Activated CD4-positive, alpha-beta T cell treated with anti-CD3 and anti-CD28 coated beads for 24 hours (primary cell): ENCODE results near the gene IGSF5.

Experiments
- DNase-seq, 2 donors: peaks; one replicate each; pipeline ENCODE4 v3.0.0-alpha.2; 2020; ENCODE audit warnings: low read depth in 2 of 2

IGSF5 gene

DNA sequence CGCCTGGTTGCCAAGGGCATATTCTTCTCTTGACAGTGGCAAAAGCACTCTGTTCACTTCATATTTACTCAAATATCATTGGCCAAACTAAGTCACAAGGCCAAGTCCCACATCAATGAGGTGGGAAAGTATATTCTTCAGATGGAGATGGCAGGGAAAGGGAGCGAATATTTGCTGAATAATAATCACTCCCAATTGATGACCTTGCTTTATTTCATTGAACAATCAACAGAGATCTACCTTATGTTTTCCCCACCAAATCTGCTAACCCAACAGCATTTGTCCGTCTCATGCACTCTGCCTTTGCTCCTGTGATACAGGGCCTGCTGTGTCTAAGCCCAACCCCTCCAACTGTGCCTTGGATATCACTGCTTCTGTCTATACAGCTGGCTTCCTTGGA lies 77.1 kb downstream of the IGSF5 start:
- DNase-seq, result no peak

DNA sequence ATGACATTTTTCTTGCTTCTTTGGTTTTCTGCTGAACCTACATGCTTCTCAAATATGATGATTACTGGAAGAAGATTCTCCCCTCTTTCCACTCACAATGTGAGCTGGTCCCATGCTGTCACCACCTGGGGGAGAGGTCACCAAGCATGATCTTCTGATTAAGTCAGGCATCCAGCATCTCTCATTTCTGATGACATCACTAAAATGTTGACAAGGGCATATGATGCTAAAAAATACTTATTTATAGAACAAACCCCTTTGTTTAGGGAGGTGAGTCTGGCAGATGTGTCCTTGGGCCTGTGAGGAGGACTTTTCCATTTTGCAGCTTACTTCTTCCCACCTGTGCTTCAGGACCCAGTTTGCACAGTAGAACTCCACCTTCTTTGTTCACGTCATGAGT lies 80.3 kb downstream of the IGSF5 start:
- DNase-seq, result no peak

- DNase-seq, result no peak
These were observed 89.6 kb downstream of the IGSF5 start for GRCh38 chr21:39834543-39834942.

DNA sequence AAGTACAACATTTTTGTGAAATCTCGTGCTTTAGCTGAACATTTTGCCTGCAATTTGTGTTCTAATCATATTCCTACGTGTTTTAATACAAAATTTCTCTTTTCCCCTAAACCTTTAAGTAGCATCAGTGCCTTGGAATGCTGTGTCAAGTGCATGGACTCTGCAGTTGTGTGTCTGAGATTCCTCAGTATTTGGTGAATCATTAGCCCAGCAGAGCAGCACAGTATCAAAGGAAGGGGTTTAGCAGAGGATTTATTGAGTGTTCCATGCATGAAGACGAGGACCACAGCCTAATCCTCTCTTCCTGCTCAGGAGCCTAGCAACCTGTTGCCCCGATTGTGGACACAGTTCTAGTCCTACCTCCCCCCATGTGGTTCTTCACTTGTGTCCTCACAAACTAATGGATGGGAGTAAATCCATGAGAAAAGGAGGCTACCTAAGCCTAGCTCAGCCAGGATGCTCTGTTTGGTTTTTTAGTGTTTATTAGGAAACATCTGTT lies 92.9 kb downstream of the IGSF5 start:
- DNase-seq, result no peak

GRCh38 chr21:39840373-39841097 lies 95.6 kb downstream of the IGSF5 start:
- DNase-seq, result no peak

DNA sequence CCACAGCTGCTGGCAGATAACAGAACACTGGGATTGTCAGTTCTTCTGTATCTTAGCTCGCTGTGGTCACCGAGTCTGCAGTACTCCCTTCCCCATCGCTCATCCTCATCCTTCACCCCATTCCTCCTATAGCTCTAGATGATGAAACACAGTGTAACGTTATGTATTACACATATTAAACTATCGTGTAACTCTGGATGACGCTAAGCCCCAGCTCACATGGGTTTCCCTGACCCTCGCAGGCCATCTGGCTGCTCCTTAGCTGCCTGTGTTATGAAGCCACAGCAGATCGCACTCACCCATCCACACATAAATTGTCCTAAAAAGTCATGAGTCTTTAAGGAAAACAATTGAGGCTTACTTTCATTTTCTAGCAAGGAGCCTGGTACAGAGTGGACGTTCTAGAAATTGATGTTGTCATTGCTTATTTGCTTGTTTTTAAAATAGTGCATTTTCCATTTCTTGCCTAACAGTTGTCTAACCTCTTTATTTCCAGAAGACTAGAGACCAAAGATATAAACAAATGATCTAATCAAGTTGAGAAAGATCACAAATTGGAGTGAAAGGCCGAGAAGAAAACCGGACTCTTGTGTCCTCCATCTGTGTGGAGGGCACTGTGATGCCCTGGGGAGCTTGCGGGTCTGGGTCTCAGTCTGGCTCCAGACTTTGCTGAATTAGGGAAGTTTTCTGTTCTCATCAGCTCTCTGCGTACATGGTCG lies 97.9 kb downstream of the IGSF5 start:
- DNase-seq, result no peak

DNA sequence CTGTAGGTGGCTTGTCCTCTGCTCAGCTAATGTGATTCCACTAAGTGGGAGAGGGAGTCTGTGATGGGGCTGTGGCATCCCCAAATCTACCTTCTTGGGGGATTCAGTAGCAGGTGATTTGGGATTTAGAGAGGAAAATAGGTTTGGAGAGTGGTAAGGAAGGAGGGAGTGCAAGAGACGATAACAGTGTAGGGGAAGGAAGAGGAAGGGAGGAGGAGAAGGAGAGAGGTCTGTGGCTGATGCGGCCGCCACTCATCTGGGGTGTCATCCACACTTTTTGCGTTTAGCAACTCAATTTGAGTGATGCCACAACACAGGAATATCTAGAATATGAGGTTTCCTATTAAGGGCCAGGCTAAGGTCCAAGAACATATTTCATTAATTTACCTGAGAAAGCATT lies 98.5 kb downstream of the IGSF5 start:
- no peak for DNase-seq

DNA sequence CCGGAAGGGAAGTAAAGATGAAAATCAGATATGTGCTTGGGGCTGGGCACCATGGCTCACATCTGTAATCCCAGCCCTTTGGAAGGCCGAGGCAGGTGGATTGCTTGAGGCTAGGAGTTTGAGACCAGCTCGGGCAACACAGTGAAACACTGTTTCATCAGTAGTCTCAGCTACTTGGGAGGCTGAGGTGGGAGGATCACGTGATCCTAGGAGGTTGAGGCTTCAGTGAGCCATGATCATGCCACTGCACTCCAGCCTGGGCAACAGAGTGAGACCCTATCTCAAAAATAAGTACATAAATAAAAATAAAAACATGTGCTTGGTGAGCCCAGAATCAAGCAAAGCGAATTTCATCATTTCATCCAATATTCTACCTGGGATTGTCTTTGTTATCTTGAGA lies 98.9 kb downstream of the IGSF5 start:
- no peak for DNase-seq

GRCh38 chr21:39845571-39846130 lies 100.7 kb downstream of the IGSF5 start:
- DNase-seq, result no peak

GRCh38 chr21:39847877-39848276 lies 102.9 kb downstream of the IGSF5 start:
- DNase-seq, result no peak

DNA sequence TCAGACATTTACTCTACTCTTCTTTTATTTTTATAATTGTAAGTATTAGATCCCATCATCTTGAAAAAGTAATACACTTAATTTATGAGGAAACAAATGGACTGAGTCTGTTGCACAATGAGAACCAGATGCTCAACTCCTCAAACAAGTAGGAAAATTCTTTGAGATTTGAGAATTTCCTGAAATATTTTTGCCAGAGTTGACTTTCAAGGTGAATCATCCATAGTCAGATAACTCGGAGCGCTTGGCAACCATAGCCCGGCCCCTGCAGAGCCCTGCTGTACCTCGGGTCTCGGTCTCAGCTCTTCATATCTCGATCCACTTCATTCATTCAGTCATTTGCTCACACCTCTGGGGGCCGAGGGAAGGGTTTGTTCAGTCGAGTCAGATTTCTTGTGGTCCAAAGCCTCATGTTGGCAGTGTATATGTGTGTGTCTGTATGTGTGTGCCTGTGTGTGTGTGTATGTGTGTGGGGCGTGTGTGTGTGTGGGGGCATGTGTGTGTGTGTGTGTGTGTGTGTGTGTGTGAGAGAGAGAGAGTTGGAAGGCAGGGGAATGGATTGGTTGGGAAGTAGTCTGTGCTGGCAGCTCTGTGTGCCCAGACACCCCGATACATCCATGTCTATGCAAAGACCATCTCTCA lies 104.2 kb downstream of the IGSF5 start:
- DNase-seq, result no peak

DNA sequence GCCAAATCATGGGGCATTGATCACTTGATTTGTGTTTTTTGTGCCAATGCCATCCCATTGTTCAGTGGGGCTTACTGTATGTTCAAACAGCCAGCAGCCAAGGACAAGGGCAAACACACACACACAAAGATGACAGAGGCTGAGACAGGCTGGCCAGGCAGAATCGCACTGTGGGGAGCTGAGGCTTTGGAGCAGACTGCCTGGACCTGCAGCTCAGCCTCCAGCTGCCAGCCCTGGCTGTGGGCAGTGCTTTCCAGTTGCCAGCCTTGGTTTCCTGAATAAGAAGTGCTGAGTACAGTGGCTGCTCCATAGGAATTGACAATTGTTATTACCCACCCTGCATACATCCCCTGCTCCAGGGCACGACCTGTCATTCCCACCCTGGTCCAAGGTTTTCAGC lies 105.3 kb downstream of the IGSF5 start:
- no peak for DNase-seq

GRCh38 chr21:39851002-39851618 lies 106.1 kb downstream of the IGSF5 start:
- no peak for DNase-seq
